HEK293T (cell line): ENCODE measurements around the gene MRPS6.

Experiments used
- CTCF ChIA-PET: fragments of 350-600 bp; formaldehyde crosslinking; extraction: SDS; loops from one replicate; lab custom pipeline; 2021; ENCODE audit warnings: antibody characterized with exemption, inconsistent platforms; lab: Yijun Ruan, JAX
- POLR2A ChIA-PET: fragments of 350-600 bp; formaldehyde crosslinking; extraction: SDS; loops from one replicate; lab custom pipeline; 2020; ENCODE audit warnings: antibody characterized with exemption, inconsistent platforms; lab: Yijun Ruan, JAX
- DNase-seq: peaks from one replicate; pipeline ENCODE4 v3.0.0; 2012; ENCODE audit warnings: mixed read lengths; ENCODE audit errors: extremely low spot score
- ARNT ChIP-seq: fragments of 450-650 bp; IDR thresholded peaks from 2 replicates; pipeline ENCODE4 v1.6.1; 2017; ENCODE audit warnings: mild to moderate bottlenecking
- BHLHE40 ChIP-seq: fragments of 450-650 bp; IDR thresholded peaks from 2 replicates; pipeline ENCODE4 v1.6.1; 2016; ENCODE audit warnings: mild to moderate bottlenecking, moderate library complexity, borderline replicate concordance
- CTBP1 ChIP-seq: fragments of 450-650 bp; IDR thresholded peaks from 2 replicates; pipeline ENCODE4 v1.6.1; 2016; ENCODE audit warnings: borderline replicate concordance
- ELF4 ChIP-seq: fragments of 450-650 bp; IDR thresholded peaks from 2 replicates; pipeline ENCODE4 v1.6.1; 2017; ENCODE audit warnings: antibody characterized with exemption
- FOXA1 ChIP-seq: fragments of 450-650 bp; IDR thresholded peaks from 2 replicates; pipeline ENCODE4 v1.6.1; 2016; ENCODE audit warnings: mild to moderate bottlenecking
- FOXK2 ChIP-seq: fragments of 450-650 bp; IDR thresholded peaks from 2 replicates; pipeline ENCODE4 v1.6.1; 2016; ENCODE audit warnings: mild to moderate bottlenecking
- FOXM1 ChIP-seq: fragments of 450-650 bp; IDR thresholded peaks from 2 replicates; pipeline ENCODE4 v1.6.1; 2017; ENCODE audit warnings: mild to moderate bottlenecking, borderline replicate concordance
- HDGF ChIP-seq: fragments of 450-650 bp; IDR thresholded peaks from 2 replicates; pipeline ENCODE4 v1.6.1; 2017; ENCODE audit warnings: antibody characterized with exemption, borderline replicate concordance
- L3MBTL2 ChIP-seq: fragments of 450-650 bp; conservative IDR thresholded peaks from 2 replicates; pipeline ENCODE4 v1.6.1; 2016; ENCODE audit warnings: mild to moderate bottlenecking
- LEF1 ChIP-seq: fragments of 450-650 bp; IDR thresholded peaks from 2 replicates; pipeline ENCODE4 v1.6.1; 2017; ENCODE audit warnings: mild to moderate bottlenecking, borderline replicate concordance
- NFRKB ChIP-seq: fragments of 450-650 bp; IDR thresholded peaks from 2 replicates; pipeline ENCODE4 v1.6.1; 2016; ENCODE audit warnings: mild to moderate bottlenecking, moderate library complexity
- SP1 ChIP-seq: fragments of 450-650 bp; IDR thresholded peaks from 2 replicates; pipeline ENCODE4 v1.6.1; 2017
- SUZ12 ChIP-seq: fragments of 450-650 bp; IDR thresholded peaks from 2 replicates; pipeline ENCODE4 v1.6.1; 2016; ENCODE audit warnings: mild to moderate bottlenecking
- TARDBP ChIP-seq: fragments of 450-650 bp; IDR thresholded peaks from 2 replicates; pipeline ENCODE4 v1.6.1; 2016
- ZNF384 ChIP-seq: fragments of 450-650 bp; IDR thresholded peaks from 2 replicates; pipeline ENCODE4 v1.6.1; 2016
- TF ChIP-seq, protein P1 (sequence below): fragments of 450-650 bp; IDR thresholded peaks from 2 replicates; pipeline ENCODE4 v1.6.1; 2016

MRPS6 gene

DNA sequence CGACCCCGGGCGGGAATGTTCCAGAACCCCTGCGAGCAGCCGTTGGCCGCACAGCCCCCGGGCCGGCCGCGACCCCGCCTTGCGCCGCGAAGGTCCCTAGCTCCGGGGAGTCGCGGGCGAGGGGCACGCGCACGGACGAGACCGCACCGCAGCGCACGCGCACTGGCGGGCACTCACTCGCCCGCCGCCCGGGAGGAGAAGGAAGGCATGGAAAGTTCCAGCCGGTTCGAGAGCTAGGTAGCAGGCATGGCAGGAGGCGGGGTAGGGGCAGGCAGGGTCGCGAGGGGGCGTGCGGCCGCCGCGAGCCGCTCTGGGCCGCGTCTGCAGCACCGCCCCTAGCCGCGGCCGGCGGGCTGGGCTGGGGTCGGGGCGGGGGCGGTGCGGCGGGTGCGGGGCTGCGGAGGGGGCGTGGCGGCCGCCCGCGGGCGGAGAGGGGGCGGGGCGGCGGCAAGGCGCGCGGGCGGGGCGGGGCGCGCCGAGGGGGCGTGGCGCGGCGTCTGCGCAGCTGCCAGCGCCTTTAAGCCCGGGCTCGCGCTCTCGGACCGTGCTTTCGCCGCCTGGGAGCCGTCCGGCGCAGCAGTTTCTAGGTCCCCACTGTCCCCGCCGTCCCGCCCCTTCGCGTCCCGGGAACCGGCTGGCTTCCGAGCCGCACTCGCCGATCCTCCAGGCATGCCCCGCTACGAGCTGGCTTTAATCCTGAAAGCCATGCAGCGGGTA is at the start of gene MRPS6, which contains the start of gene SLC5A3:
MRPS6 (plus strand) TSS at position 547 of the 717 bp plus-strand sequence; CDS start at position 670, 123 bp downstream.
SLC5A3 (plus strand) TSS at position 547 of the 717 bp plus-strand sequence. CDS start 21,621 bp downstream, outside the sequence.
- no peak for TF ChIP-seq TARDBP
- TF ChIP-seq, protein P1, sequence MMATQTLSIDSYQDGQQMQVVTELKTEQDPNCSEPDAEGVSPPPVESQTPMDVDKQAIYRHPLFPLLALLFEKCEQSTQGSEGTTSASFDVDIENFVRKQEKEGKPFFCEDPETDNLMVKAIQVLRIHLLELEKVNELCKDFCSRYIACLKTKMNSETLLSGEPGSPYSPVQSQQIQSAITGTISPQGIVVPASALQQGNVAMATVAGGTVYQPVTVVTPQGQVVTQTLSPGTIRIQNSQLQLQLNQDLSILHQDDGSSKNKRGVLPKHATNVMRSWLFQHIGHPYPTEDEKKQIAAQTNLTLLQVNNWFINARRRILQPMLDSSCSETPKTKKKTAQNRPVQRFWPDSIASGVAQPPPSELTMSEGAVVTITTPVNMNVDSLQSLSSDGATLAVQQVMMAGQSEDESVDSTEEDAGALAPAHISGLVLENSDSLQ: no peak
- TF ChIP-seq CTBP1: no peak
- TF ChIP-seq FOXA1: no peak
- TF ChIP-seq HDGF: no peak
- no peak for TF ChIP-seq ELF4
- TF ChIP-seq FOXM1: no peak
- TF ChIP-seq SP1: no peak
- TF ChIP-seq L3MBTL2: no peak
- ChIA-PET POLR2A (interaction anchor here (0.7 to 1.4 kb wide), 6 partner anchors 8 to 275 kb away, joined by 3 to 4 read pairs (median 3); no protein-coding TSS in a partner anchor), CTCF (interaction anchor here (0.7 to 1.0 kb wide), 2 partner anchors 56 to 149 kb away, joined by 3 to 4 read pairs; no protein-coding TSS in a partner anchor)
- peak; percentile 96 for DNase-seq

GRCh38 chr21:34023691-34024373 is 49.5 kb upstream of the MRPS6 start:
- TF ChIP-seq LEF1 (no peak), HDGF (no peak), SUZ12 (no peak), SP1 (no peak), ZNF384 (no peak), NFRKB (no peak), FOXM1 (no peak), FOXA1 (no peak), ELF4 (no peak)
- ChIA-PET CTCF (no interaction called here), POLR2A (no interaction called here)
- no peak for DNase-seq

- CTCF ChIA-PET: no interaction called here
- POLR2A ChIA-PET: no interaction called here
- DNase-seq: no peak
- TF ChIP-seq SUZ12 (no peak), CTBP1 (no peak), TARDBP (no peak), L3MBTL2 (no peak), ZNF384 (no peak), FOXK2 (no peak), SP1 (no peak), ELF4 (no peak), FOXM1 (no peak)
- TF ChIP-seq, protein P1: no peak
Measured at GRCh38 chr21:34024374-34024693, 49.0 kb upstream of the MRPS6 start.

DNA sequence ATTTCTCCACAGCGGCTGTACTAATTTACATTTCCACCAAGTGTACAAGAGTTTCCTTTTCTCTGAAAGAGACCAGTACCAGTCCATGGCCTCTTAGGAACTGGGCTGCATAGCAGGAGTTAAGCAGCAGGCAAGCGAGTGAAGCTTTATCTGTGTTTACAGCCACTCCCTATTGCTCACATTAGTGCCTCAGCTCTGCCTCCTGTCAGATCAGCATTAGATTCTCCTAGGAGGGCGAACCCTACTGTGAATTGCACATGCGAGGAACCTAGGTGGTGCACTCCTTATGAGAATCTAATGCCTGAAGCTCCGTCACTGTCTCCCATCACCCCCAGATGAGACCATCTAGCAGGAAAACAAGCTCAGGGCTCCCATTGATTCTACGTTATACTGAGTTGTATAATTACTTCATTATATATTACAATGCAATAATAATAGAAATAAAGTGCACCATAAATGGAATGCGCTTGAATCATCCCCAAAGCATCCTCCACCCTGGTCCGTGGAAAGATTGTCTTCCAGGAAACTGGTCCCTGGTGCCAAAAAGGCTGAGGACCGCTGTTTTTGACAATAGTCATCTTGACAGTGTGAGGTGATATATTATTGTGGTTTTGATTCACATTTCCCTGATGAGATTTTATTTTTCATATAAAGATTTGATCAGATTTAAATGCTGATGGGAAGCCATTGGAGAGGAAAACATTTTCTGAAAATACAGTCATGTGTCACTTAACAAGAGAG is 45.5 kb upstream of the MRPS6 start:
- POLR2A ChIA-PET: no interaction called here
- DNase-seq: no peak
- no peak for TF ChIP-seq L3MBTL2
- no peak for TF ChIP-seq ARNT
- no peak for TF ChIP-seq HDGF
- TF ChIP-seq ELF4: no peak
- CTCF ChIA-PET: interaction anchor here (0.6 kb wide), 1 partner anchor 575 kb away, joined by 3 read pairs; no protein-coding TSS in a partner anchor

GRCh38 chr21:34029743-34030528 is 43.4 kb upstream of the MRPS6 start:
- POLR2A ChIA-PET: interaction anchor here (0.5 kb wide), 1 partner anchor 212 kb away, joined by 3 read pairs; no protein-coding TSS in a partner anchor
- CTCF ChIA-PET: interaction anchor here (0.9 kb wide), 1 partner anchor 12 kb away, joined by 4 read pairs; no protein-coding TSS in a partner anchor
- peak; percentile 84 for DNase-seq
- TF ChIP-seq L3MBTL2 (peak; percentile 81), NFRKB (no peak), ZNF384 (peak; percentile 76), FOXA1 (no peak)

DNA sequence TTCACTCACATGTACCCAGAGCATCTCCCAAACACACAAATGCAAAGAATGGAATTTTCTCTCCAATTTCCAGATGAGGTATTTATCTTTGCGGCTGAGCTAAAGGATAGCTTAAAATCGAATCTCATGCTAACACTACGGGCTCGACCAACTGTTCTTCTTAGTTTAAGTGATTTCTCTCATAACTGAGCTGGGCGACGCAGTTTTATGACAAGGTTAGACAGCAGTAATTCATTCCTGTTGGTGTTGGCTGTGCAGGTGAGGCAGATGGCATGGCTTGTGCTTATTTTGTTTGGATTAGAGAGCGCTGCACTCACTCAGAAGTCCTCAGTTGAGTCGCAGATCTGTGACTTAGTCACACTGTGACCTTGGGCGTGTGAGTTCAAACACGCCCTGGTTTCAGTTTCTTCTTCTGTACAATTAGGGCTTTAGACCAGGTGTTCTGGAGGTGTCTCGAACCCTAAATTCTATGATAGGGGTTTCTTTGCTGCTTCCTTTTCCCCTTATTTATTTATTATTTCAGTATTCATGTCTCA is 41.5 kb upstream of the MRPS6 start:
- DNase-seq: no peak
- POLR2A ChIA-PET: no interaction called here
- TF ChIP-seq, protein P1: no peak
- TF ChIP-seq LEF1 (no peak), ELF4 (no peak), TARDBP (no peak), FOXM1 (no peak), ARNT (no peak), SP1 (no peak), ZNF384 (no peak), NFRKB (no peak), BHLHE40 (no peak), SUZ12 (no peak), FOXK2 (no peak)
- CTCF ChIA-PET: interaction anchor here (0.6 kb wide), 1 partner anchor 163 kb away, joined by 3 read pairs; no protein-coding TSS in a partner anchor
